Measurements from ENCODE around the gene EPB41L3.

The EPB41L3 gene

GRCh38 chr18:5350636-5351035 is 193.2 kb downstream of the EPB41L3 start:
- no CpG with 5 or more reads among the region's 2 CpGs for WGBS, 2 experiments
- Histone ChIP-seq H3K27ac (ENCODE audit: insufficient read depth, low read depth, low read length, poor library complexity, severe bottlenecking) (no peak overlapping the region), H3K27me3 (ENCODE audit: control insufficient read depth, insufficient read depth, low read length, poor library complexity, severe bottlenecking) (no peaks in the 10 kb centered on the region), H3K4me1 (ENCODE audit: control insufficient read depth, insufficient read depth, low read length) (no peaks in the 10 kb centered on the region), H3K9me3 (ENCODE audit: control insufficient read depth, low read length) (no peaks in the 10 kb centered on the region), H3K4me3 (ENCODE audit: insufficient read depth, low read depth, low read length) (no peak overlapping the region), H3K36me3 (ENCODE audit: control insufficient read depth, insufficient read depth, low read length) (no peaks in the 10 kb centered on the region)

Data from ectodermal cell (in vitro differentiated cells).